ENCODE measurements around the gene ERC2. TPM values are rescaled to one million over a fixed set of nuclear protein-coding genes. Genes with fewer than 3 reads are reported as not detected.

The ERC2 gene
- polyA plus RNA-seq, 2 of the 4 experiments (the other 2 are of a cell fraction): 0.16 TPM; not detected in 1

- DNase-seq (ENCODE audit: low read depth in 1 of 2, low spot score in 1 of 2) (no peak), FAIRE-seq (no peak), ATAC-seq (no peak)
- Histone ChIP-seq H3K4me3 (no peak overlapping the region), H3K4me2 (no peak overlapping the region), H3K9me3 (no peaks in the 10 kb centered on the region), H3K4me1 (no peaks in the 10 kb centered on the region), H3K27ac (no peak overlapping the region)
- ChIA-PET CTCF (no interaction called here), POLR2A (no interaction called here)
- TF ChIP-seq JUNB (IDR thresholded peaks at IDR 0.05) (no peak), RAD21 (conservative IDR thresholded peaks at IDR 0.05 in 1 of 2, IDR thresholded peaks at IDR 0.05 in 1 of 2) (no peak), MAFK (IDR thresholded peaks at IDR 0.05; ENCODE audit: partially characterized antibody) (peak; percentile 39), MAZ (IDR thresholded peaks at IDR 0.05; ENCODE audit: borderline replicate concordance, low read depth, low read length) (no peak), TFCP2L1 (CRISPR knock-in tag; IDR thresholded peaks at IDR 0.05) (no peak)
- WGBS (ENCODE audit: missing lambda C conversion rate): 48% methylated on average over 7 of the region's 7 CpGs
Measured at GRCh38 chr3:55559500-55560423, 908.5 kb downstream of the ERC2 start.

GRCh38 chr3:55558316-55558715, 910.0 kb downstream of the ERC2 start:
- H3K4me3 ChIP-seq: no peak overlapping the region
- no peak for FAIRE-seq
- POLR2A ChIA-PET: no interaction called here
- CTCF ChIA-PET: no interaction called here
- no peak overlapping the region for H3K27ac ChIP-seq
- 0% methylated on average over 1 of the region's 1 CpG for WGBS (ENCODE audit: missing lambda C conversion rate)
- no peaks in the 10 kb centered on the region for H3K9me3 ChIP-seq
- H3K4me1 ChIP-seq: no peaks in the 10 kb centered on the region
- no peak for ATAC-seq
- H3K4me2 ChIP-seq: no peak overlapping the region
- TF ChIP-seq ATOH8 (CRISPR knock-in tag; IDR thresholded peaks at IDR 0.05; ENCODE audit: low read depth) (no peak), ELK1 (IDR thresholded peaks at IDR 0.05; ENCODE audit: low read depth, low read length) (no peak)
- DNase-seq (ENCODE audit: low read depth in 1 of 2, low spot score in 1 of 2): no peak

GRCh38 chr3:55557549-55557948, 910.7 kb downstream of the ERC2 start:
- FAIRE-seq (no peak), ATAC-seq (no peak)
- 20% methylated on average over 1 of the region's 1 CpG for WGBS (ENCODE audit: missing lambda C conversion rate)

GRCh38 chr3:55556619-55557537, 911.4 kb downstream of the ERC2 start:
- ATAC-seq (no peak), FAIRE-seq (no peak), DNase-seq (ENCODE audit: low read depth in 1 of 2, low spot score in 1 of 2) (no peak)
- H3K27ac ChIP-seq: no peak overlapping the region
- TF ChIP-seq PBX3 (IDR thresholded peaks at IDR 0.05) (no peak), USF2 (IDR thresholded peaks at IDR 0.05) (no peak), JUN (IDR thresholded peaks at IDR 0.05) (no peak), BCL3 (IDR thresholded peaks at IDR 0.05) (no peak), TFCP2L1 (CRISPR knock-in tag; IDR thresholded peaks at IDR 0.05) (no peak), TP53 (CRISPR knock-in tag; IDR thresholded peaks at IDR 0.05) (no peak), HOXB5 (CRISPR knock-in tag; IDR thresholded peaks at IDR 0.05) (no peak), CBX2 (IDR thresholded peaks at IDR 0.05; ENCODE audit: borderline replicate concordance, low read depth) (no peak), KDM1A (IDR thresholded peaks at IDR 0.05; ENCODE audit: low read depth) (no peak), KDM5A (IDR thresholded peaks at IDR 0.05) (no peak), RARB (CRISPR knock-in tag; IDR thresholded peaks at IDR 0.05) (no peak), NFE2L2 (conservative IDR thresholded peaks at IDR 0.05; ENCODE audit: low read length) (no peak), EHMT2 (IDR thresholded peaks at IDR 0.05; ENCODE audit: low read depth) (no peak)
- no peak overlapping the region for H3K4me3 ChIP-seq
- H3K4me2 ChIP-seq: no peak overlapping the region
- ChIA-PET CTCF (interaction anchor here (1.1 to 1.6 kb wide), 2 partner anchors 17 to 189 kb away, joined by 3 read pairs; no protein-coding TSS in a partner anchor), POLR2A (no interaction called here)
- no peaks in the 10 kb centered on the region for H3K9me3 ChIP-seq
- WGBS (ENCODE audit: missing lambda C conversion rate): 26% methylated on average over 4 of the region's 4 CpGs
- H3K4me1 ChIP-seq: no peaks in the 10 kb centered on the region

More at GRCh38 chr3:55557549-55557948, 910.7 kb downstream of the ERC2 start:
- TF ChIP-seq RNF2 (IDR thresholded peaks at IDR 0.05; ENCODE audit: borderline replicate concordance, low read depth): no peak
- Histone ChIP-seq H3K4me3 (no peak overlapping the region), H3K27ac (no peak overlapping the region), H3K4me1 (no peaks in the 10 kb centered on the region), H3K9me3 (no peaks in the 10 kb centered on the region), H3K4me2 (no peak overlapping the region)
- ChIA-PET CTCF (interaction anchor here (1.6 kb wide), 1 partner anchor 188 kb away, joined by 3 read pairs; no protein-coding TSS in a partner anchor), POLR2A (no interaction called here)
- DNase-seq (ENCODE audit: low read depth in 1 of 2, low spot score in 1 of 2): no peak
